HCT116 (cell line): ENCODE data around the gene PHACTR1. TPM values are rescaled to one million over a fixed set of nuclear protein-coding genes. Genes with fewer than 3 reads are reported as not detected.

Source experiments
- ATAC-seq: fragments of 200-7000 bp; cut with Tn5 transposase; 2 replicates; pipeline ENCODE4 v1.9.1; 2020; ENCODE audit warnings: mild to moderate bottlenecking, moderate library complexity
- BruUV-seq: library from RNA; stranded (reverse); fragments of 400-500 nt; replicated peaks from 2 replicates; lab custom pipeline; 2021; lab: Mats Ljungman, UMichigan
- CTCF ChIA-PET: fragments of 300-600 bp; sonication (Branson Sonifier 250); formaldehyde crosslinking; loops from one replicate; lab custom pipeline; 2021; ENCODE audit warnings: antibody characterized with exemption; lab: Charles Lee
- POLR2A ChIA-PET: fragments of 300-600, 350-600 bp; sonication (Branson Sonifier 250); formaldehyde crosslinking; loops from one replicate; lab custom pipeline; 2021; ENCODE audit warnings: antibody characterized with exemption; lab: Charles Lee
- RAD21 ChIA-PET, 2 experiments: fragments of 300-600 bp; sonication (Branson Sonifier 250); formaldehyde crosslinking; loops; one replicate each; lab custom pipeline; 2023; ENCODE audit warnings: low total read pairs in 2 of 2; ENCODE audit not compliant: uncharacterized antibody in 2 of 2, unreplicated experiment in 2 of 2, low non-redundant PET in 1 of 2; lab: Charles Lee
- DNase-seq: peaks from one replicate; pipeline ENCODE4 v3.0.0-alpha.2; 2010; ENCODE audit warnings: low read depth, low spot score
- H2AFZ ChIP-seq: fragments of 200-600 bp; shearing (Covaris generic), sonication (generic); 2 replicates; pipeline ENCODE4 v1.6.1; 2017; ENCODE audit warnings: low read depth, mixed run types, mixed read lengths, antibody characterized with exemption, low read length; ENCODE audit not compliant: poor library complexity, severe bottlenecking
- H3K27ac ChIP-seq: 2 replicates; pipeline ENCODE4 v1.5.1; 2012; ENCODE audit warnings: low read depth, low read length
- H3K27me3 ChIP-seq: fragments of 200-600 bp; sonication (generic); 2 replicates; pipeline ENCODE4 v1.6.1; 2016; ENCODE audit warnings: mixed run types, low read length, mixed read lengths; ENCODE audit not compliant: insufficient read depth
- H3K36me3 ChIP-seq, 2 experiments: fragments of 200-500 bp in 1 of 2; fragments of 200-600 bp in 1 of 2; sonication (Bioruptor generic) in 1 of 2; sonication (generic) in 1 of 2; 2 replicates each; pipeline versions ENCODE4 v1.5.1 to v1.6.1; 2014 to 2016; ENCODE audit warnings: low read length in 2 of 2, inconsistent platforms in 1 of 2, mixed read lengths in 1 of 2, mixed run types in 1 of 2; ENCODE audit not compliant: insufficient read depth in 2 of 2, control insufficient read depth in 1 of 2
- H3K4me1 ChIP-seq, 2 experiments: fragments of 200-600 bp in 1 of 2; sonication (generic) in 1 of 2; 2 replicates each; pipeline versions ENCODE4 v1.5.1 to v1.6.1; 2012 to 2017; ENCODE audit warnings: low read length in 2 of 2, inconsistent platforms in 1 of 2, mild to moderate bottlenecking in 1 of 2, mixed read lengths in 1 of 2, mixed run types in 1 of 2, moderate library complexity in 1 of 2; ENCODE audit not compliant: insufficient read depth in 2 of 2, control insufficient read depth in 1 of 2
- H3K4me2 ChIP-seq: fragments of 200-600 bp; sonication (generic); 2 replicates; pipeline ENCODE4 v1.6.1; 2017; ENCODE audit warnings: mixed run types, low read length, mixed read lengths
- H3K4me3 ChIP-seq, 2 experiments: fragments of 200-600 bp in 1 of 2; sonication (generic) in 1 of 2; replicated peaks in 1 of 2; 2 replicates each; pipeline ENCODE4 v1.5.1; 2011 to 2016; ENCODE audit warnings: low read length in 2 of 2, control low read depth in 1 of 2, low read depth in 1 of 2, mild to moderate bottlenecking in 1 of 2, mixed read lengths in 1 of 2, mixed run types in 1 of 2
- H3K79me2 ChIP-seq: fragments of 200-600 bp; sonication (generic); 2 replicates; pipeline ENCODE4 v1.6.1; 2017; ENCODE audit warnings: mild to moderate bottlenecking, mixed run types, low read length, moderate library complexity, mixed read lengths; ENCODE audit not compliant: insufficient read depth
- H3K9ac ChIP-seq: fragments of 200-600 bp; sonication (generic); 2 replicates; pipeline ENCODE4 v1.6.1; 2016; ENCODE audit warnings: low read length, mixed read lengths
- H3K9me2 ChIP-seq: fragments of 200-600 bp; sonication (generic), shearing (Covaris generic); 2 replicates; pipeline ENCODE4 v1.6.1; 2017; ENCODE audit warnings: mixed run types, mild to moderate bottlenecking, moderate library complexity; ENCODE audit not compliant: insufficient read depth
- H3K9me3 ChIP-seq, 2 experiments: fragments of 200-500 bp in 1 of 2; fragments of 200-600 bp in 1 of 2; sonication (Bioruptor generic) in 1 of 2; sonication (generic) in 1 of 2; 2 replicates each; pipeline ENCODE4 v1.6.1; 2014 to 2017; ENCODE audit warnings: low read length in 2 of 2, mixed read lengths in 2 of 2, inconsistent platforms in 1 of 2, low read depth in 1 of 2, mild to moderate bottlenecking in 1 of 2, mixed run types in 1 of 2, moderate library complexity in 1 of 2; ENCODE audit not compliant: control insufficient read depth in 1 of 2, insufficient read depth in 1 of 2
- H4K20me1 ChIP-seq: fragments of 200-600 bp; sonication (generic), shearing (Covaris generic); 2 replicates; pipeline ENCODE4 v1.6.1; 2017; ENCODE audit warnings: mixed run types, mild to moderate bottlenecking, moderate library complexity; ENCODE audit not compliant: insufficient read depth
- ATF3 ChIP-seq: IDR thresholded peaks from 2 replicates; pipeline ENCODE4 v1.6.1; 2012
- CBX3 ChIP-seq: IDR thresholded peaks from 2 replicates; pipeline ENCODE4 v1.6.1; 2012; ENCODE audit warnings: low read depth
- EGR1 ChIP-seq: IDR thresholded peaks from 2 replicates; pipeline ENCODE4 v1.6.1; 2012; ENCODE audit warnings: low read depth
- ELF1 ChIP-seq: IDR thresholded peaks from 2 replicates; pipeline ENCODE4 v1.6.1; 2012; ENCODE audit warnings: low read depth, borderline replicate concordance
- EZH2phosphoT487 ChIP-seq: fragments of 200-600 bp; IDR thresholded peaks from 2 replicates; pipeline ENCODE4 v1.6.1; 2018; ENCODE audit warnings: antibody characterized with exemption, borderline replicate concordance
- FOSL1 ChIP-seq: IDR thresholded peaks from 2 replicates; pipeline ENCODE4 v1.6.1; 2012; ENCODE audit warnings: low read depth
- JUND ChIP-seq: IDR thresholded peaks from 2 replicates; pipeline ENCODE4 v1.6.1; 2012
- POLR2A ChIP-seq: IDR thresholded peaks from 2 replicates; pipeline ENCODE4 v1.7.0; 2011; ENCODE audit warnings: borderline replicate concordance; ENCODE audit not compliant: insufficient read depth, insufficient read length; ENCODE audit errors: extremely low read depth
- POLR2AphosphoS5 ChIP-seq: IDR thresholded peaks from 2 replicates; pipeline ENCODE4 v1.6.1; 2011; ENCODE audit warnings: mild to moderate bottlenecking, low read depth, low read length, moderate library complexity
- SP1 ChIP-seq: IDR thresholded peaks from 2 replicates; pipeline ENCODE4 v1.6.1; 2012; ENCODE audit warnings: low read depth
- SRF ChIP-seq: IDR thresholded peaks from 2 replicates; pipeline ENCODE4 v1.6.1; 2012; ENCODE audit warnings: low read depth
- TCF7L2 ChIP-seq: IDR thresholded peaks from 2 replicates; pipeline ENCODE4 v1.7.0; 2011; ENCODE audit warnings: borderline replicate concordance, inconsistent platforms; ENCODE audit not compliant: insufficient read depth, insufficient read length; ENCODE audit errors: extremely low read depth
- ZFX ChIP-seq: fragments of 450-650 bp; IDR thresholded peaks from 2 replicates; pipeline ENCODE4 v1.6.1; 2017
- ZNF274 ChIP-seq: fragments of 200-500 bp; sonication (Bioruptor generic); IDR thresholded peaks from 2 replicates; pipeline ENCODE4 v1.6.1; 2014; ENCODE audit warnings: mild to moderate bottlenecking, low read depth, low read length, inconsistent platforms
- intact Hi-C: fragments of 100-400 bp; cut with micrococcal nuclease; formaldehyde crosslinking; loops from 2 replicates; pipeline ENCODE4 v1.10.0; 2022
- total RNA-seq: library from RNA; stranded (reverse); gene quantifications from one replicate; pipeline ENCODE4 v1.2.1, GENCODE V29; 2021; ENCODE audit not compliant: unreplicated experiment
- TF ChIP-seq, protein P1 (sequence below): IDR thresholded peaks from 2 replicates; pipeline ENCODE4 v1.6.1; 2012
- TF ChIP-seq, protein P2 (sequence below): IDR thresholded peaks from 2 replicates; pipeline ENCODE4 v1.6.1; 2012; ENCODE audit warnings: low read depth
- TF ChIP-seq, protein P3 (sequence below), 3 experiments: fragments of 200-600 bp in 1 of 3; sonication (generic) in 1 of 3; IDR thresholded peaks in 2 of 3; conservative IDR thresholded peaks in 1 of 3; 2 replicates each; pipeline ENCODE4 v1.5.1; 2012 to 2017; ENCODE audit warnings: low read depth in 2 of 3, low read length in 2 of 3, antibody characterized with exemption in 1 of 3, borderline replicate concordance in 1 of 3, control low read depth in 1 of 3, mild to moderate bottlenecking in 1 of 3, mixed read lengths in 1 of 3, mixed run types in 1 of 3, moderate library complexity in 1 of 3; ENCODE audit not compliant: insufficient read depth in 1 of 3

PHACTR1 gene
- total RNA-seq, 1 experiment from 2014 or later: 0.17 TPM

- TF ChIP-seq ZNF274: no peak
- TF ChIP-seq SP1: no peak
- no peak for TF ChIP-seq ELF1
- TF ChIP-seq ZFX: no peak
- TF ChIP-seq, protein P1, sequence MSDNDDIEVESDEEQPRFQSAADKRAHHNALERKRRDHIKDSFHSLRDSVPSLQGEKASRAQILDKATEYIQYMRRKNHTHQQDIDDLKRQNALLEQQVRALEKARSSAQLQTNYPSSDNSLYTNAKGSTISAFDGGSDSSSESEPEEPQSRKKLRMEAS: no peak
- TF ChIP-seq POLR2AphosphoS5: no peak
- TF ChIP-seq FOSL1: no peak
Measured at GRCh38 chr6:12969966-12970365, 253.4 kb downstream of the PHACTR1 start (continued).

- ATAC-seq (no peak), DNase-seq (no peak)
- Histone ChIP-seq H3K9ac (no peak overlapping the region), H3K27me3 (peaks cover 50% of the 10 kb centered on the region), H4K20me1 (no peaks in the 10 kb centered on the region), H3K4me2 (no peak overlapping the region), H3K4me1 (no peaks in the 10 kb centered on the region), H3K36me3 (no peaks in the 10 kb centered on the region), H3K4me3 (no peak overlapping the region), H3K27ac (no peak overlapping the region), H3K9me3 (no peaks in the 10 kb centered on the region), H3K79me2 (no peaks in the 10 kb centered on the region), H3K9me2 (no peaks in the 10 kb centered on the region), H2AFZ (no peak overlapping the region)
- intact Hi-C loops: no loop called here
- no peak for TF ChIP-seq ATF3
- no peak for TF ChIP-seq EZH2phosphoT487
- TF ChIP-seq, protein P2, sequence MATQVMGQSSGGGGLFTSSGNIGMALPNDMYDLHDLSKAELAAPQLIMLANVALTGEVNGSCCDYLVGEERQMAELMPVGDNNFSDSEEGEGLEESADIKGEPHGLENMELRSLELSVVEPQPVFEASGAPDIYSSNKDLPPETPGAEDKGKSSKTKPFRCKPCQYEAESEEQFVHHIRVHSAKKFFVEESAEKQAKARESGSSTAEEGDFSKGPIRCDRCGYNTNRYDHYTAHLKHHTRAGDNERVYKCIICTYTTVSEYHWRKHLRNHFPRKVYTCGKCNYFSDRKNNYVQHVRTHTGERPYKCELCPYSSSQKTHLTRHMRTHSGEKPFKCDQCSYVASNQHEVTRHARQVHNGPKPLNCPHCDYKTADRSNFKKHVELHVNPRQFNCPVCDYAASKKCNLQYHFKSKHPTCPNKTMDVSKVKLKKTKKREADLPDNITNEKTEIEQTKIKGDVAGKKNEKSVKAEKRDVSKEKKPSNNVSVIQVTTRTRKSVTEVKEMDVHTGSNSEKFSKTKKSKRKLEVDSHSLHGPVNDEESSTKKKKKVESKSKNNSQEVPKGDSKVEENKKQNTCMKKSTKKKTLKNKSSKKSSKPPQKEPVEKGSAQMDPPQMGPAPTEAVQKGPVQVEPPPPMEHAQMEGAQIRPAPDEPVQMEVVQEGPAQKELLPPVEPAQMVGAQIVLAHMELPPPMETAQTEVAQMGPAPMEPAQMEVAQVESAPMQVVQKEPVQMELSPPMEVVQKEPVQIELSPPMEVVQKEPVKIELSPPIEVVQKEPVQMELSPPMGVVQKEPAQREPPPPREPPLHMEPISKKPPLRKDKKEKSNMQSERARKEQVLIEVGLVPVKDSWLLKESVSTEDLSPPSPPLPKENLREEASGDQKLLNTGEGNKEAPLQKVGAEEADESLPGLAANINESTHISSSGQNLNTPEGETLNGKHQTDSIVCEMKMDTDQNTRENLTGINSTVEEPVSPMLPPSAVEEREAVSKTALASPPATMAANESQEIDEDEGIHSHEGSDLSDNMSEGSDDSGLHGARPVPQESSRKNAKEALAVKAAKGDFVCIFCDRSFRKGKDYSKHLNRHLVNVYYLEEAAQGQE: no peak
- no peak for TF ChIP-seq FOSL1
- TF ChIP-seq POLR2A: no peak
- TF ChIP-seq EGR1: no peak
- TF ChIP-seq, protein P1: no peak
- no peak for TF ChIP-seq ELF1
- TF ChIP-seq CBX3: no peak
- TF ChIP-seq, protein P3, sequence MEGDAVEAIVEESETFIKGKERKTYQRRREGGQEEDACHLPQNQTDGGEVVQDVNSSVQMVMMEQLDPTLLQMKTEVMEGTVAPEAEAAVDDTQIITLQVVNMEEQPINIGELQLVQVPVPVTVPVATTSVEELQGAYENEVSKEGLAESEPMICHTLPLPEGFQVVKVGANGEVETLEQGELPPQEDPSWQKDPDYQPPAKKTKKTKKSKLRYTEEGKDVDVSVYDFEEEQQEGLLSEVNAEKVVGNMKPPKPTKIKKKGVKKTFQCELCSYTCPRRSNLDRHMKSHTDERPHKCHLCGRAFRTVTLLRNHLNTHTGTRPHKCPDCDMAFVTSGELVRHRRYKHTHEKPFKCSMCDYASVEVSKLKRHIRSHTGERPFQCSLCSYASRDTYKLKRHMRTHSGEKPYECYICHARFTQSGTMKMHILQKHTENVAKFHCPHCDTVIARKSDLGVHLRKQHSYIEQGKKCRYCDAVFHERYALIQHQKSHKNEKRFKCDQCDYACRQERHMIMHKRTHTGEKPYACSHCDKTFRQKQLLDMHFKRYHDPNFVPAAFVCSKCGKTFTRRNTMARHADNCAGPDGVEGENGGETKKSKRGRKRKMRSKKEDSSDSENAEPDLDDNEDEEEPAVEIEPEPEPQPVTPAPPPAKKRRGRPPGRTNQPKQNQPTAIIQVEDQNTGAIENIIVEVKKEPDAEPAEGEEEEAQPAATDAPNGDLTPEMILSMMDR (IDR thresholded peaks at IDR 0.05 in 2 of 3, conservative IDR thresholded peaks at IDR 0.05 in 1 of 3; ENCODE audit: borderline replicate concordance in 1 of 3, insufficient read depth in 1 of 3, low read depth in 2 of 3, low read length in 2 of 3): no peak
- TF ChIP-seq ZFX: no peak
- no peak for TF ChIP-seq ZNF274
- no peak for TF ChIP-seq SP1
- no peak for TF ChIP-seq SRF
- TF ChIP-seq JUND: no peak
- no peak for TF ChIP-seq TCF7L2
- ChIA-PET RAD21 (no interaction called here), POLR2A (no interaction called here), CTCF (no interaction called here)
- BruUV-seq: no TSS peak
Measured at GRCh38 chr6:12973386-12973785, 256.8 kb downstream of the PHACTR1 start.
